ENCODE data around the gene BBIP1. TPM values are rescaled to one million over a fixed set of nuclear protein-coding genes. Genes with fewer than 3 reads are reported as not detected.

The BBIP1 gene
- total and polyA plus RNA-seq, 2 donors (not counting 3 experiments of a cell fraction or from before 2014, with no cell fraction given), result 9.9 to 32.8 TPM

- Histone ChIP-seq H3K9me1 (replicated peaks; ENCODE audit: control insufficient read depth, extremely low read depth, insufficient read depth, low read length) (no peaks in the 10 kb centered on the region), H3K36me3 (ENCODE audit: control insufficient read depth in 2 of 2, extremely low read depth in 1 of 2, insufficient read depth in 2 of 2, low read length in 2 of 2) (no peaks in the 10 kb centered on the region), H3K9me3 (replicated peaks; ENCODE audit: control insufficient read depth, insufficient read depth, low read length) (no peaks in the 10 kb centered on the region), H3K9ac (replicated peaks; ENCODE audit: extremely low read depth, insufficient read depth, low read length) (no peak overlapping the region), H3K27ac (ENCODE audit: insufficient read depth, low read depth, low read length) (no peak overlapping the region), H4K20me1 (replicated peaks; ENCODE audit: control insufficient read depth, extremely low read depth, insufficient read depth, low read length) (no peaks in the 10 kb centered on the region), H3K79me2 (ENCODE audit: control insufficient read depth, insufficient read depth, low read length) (no peaks in the 10 kb centered on the region), H3K4me1 (ENCODE audit: control insufficient read depth, extremely low read depth, insufficient read depth, low read length) (no peaks in the 10 kb centered on the region), H3K4me2 (ENCODE audit: insufficient read depth, low read length) (no peak overlapping the region), H2AFZ (ENCODE audit: low read depth, low read length) (no peak overlapping the region), H3K4me3 (replicated peaks in 1 of 3; ENCODE audit: insufficient read depth in 1 of 3, low read depth in 1 of 3, low read length in 3 of 3) (no peak overlapping the region), H3K27me3 (ENCODE audit: control insufficient read depth in 2 of 2, insufficient read depth in 2 of 2, low read length in 2 of 2) (peaks cover 2 to 6% of the 10 kb centered on the region in 2 experiments)
- POLR2A ChIA-PET, result no interaction called here
- DNase-seq (ENCODE audit: low read depth, low spot score) (no peak), FAIRE-seq (no peak)
- CTCF ChIA-PET, result interaction anchor here (1.1 to 1.5 kb wide), 5 partner anchors 11 to 1285 kb away, joined by 3 to 4 read pairs (median 3); no protein-coding TSS in a partner anchor
- intact Hi-C loops (cut with micrococcal nuclease), result no loop called here
- no peak for TF ChIP-seq EZH2 (IDR thresholded peaks at IDR 0.05; ENCODE audit: borderline replicate concordance, low read depth, low read length, severe bottlenecking)
- TF ChIP-seq FOS (IDR thresholded peaks at IDR 0.05; ENCODE audit: borderline replicate concordance, insufficient read depth, low read length), result no peak
- no peak for TF ChIP-seq MYC (IDR thresholded peaks at IDR 0.05; ENCODE audit: low read depth, low read length)
- TF ChIP-seq CTCF (IDR thresholded peaks at IDR 0.05; ENCODE audit: extremely low read depth in 1 of 2, insufficient read depth in 1 of 2, low read depth in 1 of 2, low read length in 2 of 2), result no peak
- BruUV-seq (replicated peaks), result no TSS peak
- dilution Hi-C loops (cut with MboI; ENCODE audit: extremely low pct_ligation_motif_present, low sequenced_read_pairs), result no loop called here
Measured at GRCh38 chr10:110852947-110853346, 66.0 kb downstream of the BBIP1 start.

- H3K27ac ChIP-seq (ENCODE audit: insufficient read depth, low read depth, low read length), result no peak overlapping the region
- H3K9me3 ChIP-seq (replicated peaks; ENCODE audit: control insufficient read depth, insufficient read depth, low read length), result no peaks in the 10 kb centered on the region
- no TSS peak for BruUV-seq (replicated peaks)
- peaks cover 2 to 6% of the 10 kb centered on the region in 2 experiments for H3K27me3 ChIP-seq (ENCODE audit: control insufficient read depth in 2 of 2, insufficient read depth in 2 of 2, low read length in 2 of 2)
- no peak overlapping the region for H2AFZ ChIP-seq (ENCODE audit: low read depth, low read length)
- TF ChIP-seq MYC (IDR thresholded peaks at IDR 0.05; ENCODE audit: low read depth, low read length), result no peak
- TF ChIP-seq POLR2A (IDR thresholded peaks at IDR 0.05; ENCODE audit: low read depth, low read length), result no peak
- no peak for TF ChIP-seq GATA2 (IDR thresholded peaks at IDR 0.05; ENCODE audit: insufficient read depth, insufficient read length, low read depth, low read length)
- TF ChIP-seq EZH2 (IDR thresholded peaks at IDR 0.05; ENCODE audit: borderline replicate concordance, low read depth, low read length, severe bottlenecking), result no peak
- no peak for TF ChIP-seq FOS (IDR thresholded peaks at IDR 0.05; ENCODE audit: borderline replicate concordance, insufficient read depth, low read length)
- H3K9ac ChIP-seq (replicated peaks; ENCODE audit: extremely low read depth, insufficient read depth, low read length), result no peak overlapping the region
- H3K4me1 ChIP-seq (ENCODE audit: control insufficient read depth, extremely low read depth, insufficient read depth, low read length), result no peaks in the 10 kb centered on the region
- intact Hi-C loops (cut with micrococcal nuclease), result no loop called here
- DNase-seq (ENCODE audit: low read depth, low spot score) (no peak), FAIRE-seq (no peak)
- CTCF ChIA-PET, result interaction anchor here (1.1 to 1.5 kb wide), 5 partner anchors 11 to 1285 kb away, joined by 3 to 4 read pairs (median 3); no protein-coding TSS in a partner anchor
- H3K9me1 ChIP-seq (replicated peaks; ENCODE audit: control insufficient read depth, extremely low read depth, insufficient read depth, low read length), result no peaks in the 10 kb centered on the region
- H4K20me1 ChIP-seq (replicated peaks; ENCODE audit: control insufficient read depth, extremely low read depth, insufficient read depth, low read length), result no peaks in the 10 kb centered on the region
- no peak overlapping the region for H3K4me3 ChIP-seq (replicated peaks in 1 of 3; ENCODE audit: insufficient read depth in 1 of 3, low read depth in 1 of 3, low read length in 3 of 3)
- POLR2A ChIA-PET, result no interaction called here
- H3K36me3 ChIP-seq (ENCODE audit: control insufficient read depth in 2 of 2, extremely low read depth in 1 of 2, insufficient read depth in 2 of 2, low read length in 2 of 2), result no peaks in the 10 kb centered on the region
- no peaks in the 10 kb centered on the region for H3K79me2 ChIP-seq (ENCODE audit: control insufficient read depth, insufficient read depth, low read length)
- no peak overlapping the region for H3K4me2 ChIP-seq (ENCODE audit: insufficient read depth, low read length)
- dilution Hi-C loops (cut with MboI; ENCODE audit: extremely low pct_ligation_motif_present, low sequenced_read_pairs), result no loop called here
Measured at GRCh38 chr10:110852255-110852896, 66.6 kb downstream of the BBIP1 start.

All from endothelial cell of umbilical vein (primary cell).